HepG2 (cell line): ENCODE measurements around the gene RORC. TPM values are rescaled to one million over a fixed set of nuclear protein-coding genes. Genes with fewer than 3 reads are reported as not detected.
A peak's percentile ranks its signal among the peaks of the same experiment; 100 is the strongest.

Experiments used
- ATAC-seq: fragments of 200-7000 bp; cut with Tn5 transposase; 3 replicates; pipeline ENCODE4 v1.9.1; 2020; ENCODE audit warnings: mild to moderate bottlenecking, moderate library complexity
- BruUV-seq: library from RNA; stranded (reverse); fragments of 400-500 nt; replicated peaks from 2 replicates; lab custom pipeline; 2021; lab: Mats Ljungman, UMichigan
- CTCF ChIA-PET: fragments of 300-600 bp; formaldehyde crosslinking; extraction: SDS; loops from one replicate; lab custom pipeline; 2021; ENCODE audit warnings: low total read pairs, inconsistent platforms, low intra/inter-chr PET ratio; lab: Yijun Ruan, JAX
- POLR2A ChIA-PET: fragments of 350-600 bp; sonication (Branson Sonifier 250); formaldehyde crosslinking; loops from one replicate; lab custom pipeline; 2020; ENCODE audit warnings: antibody characterized with exemption, inconsistent platforms; lab: Yijun Ruan, JAX
- DNase-seq: peaks from one replicate; pipeline ENCODE4 v3.0.0-alpha.2; 2015; ENCODE audit warnings: low spot score
- FAIRE-seq: peaks from 3 replicates; lab custom pipeline; 2011; peaks lifted over from hg19 to GRCh38; lab: Jason Lieb, UNC
- H2AFZ ChIP-seq: one replicate; pipeline ENCODE4 v1.6.1; 2011; ENCODE audit warnings: low read length, inconsistent platforms
- H3K27ac ChIP-seq: fragments of 300-600 bp; 3 replicates; pipeline ENCODE4 v1.8.0; 2011; ENCODE audit warnings: mixed run types, mild to moderate bottlenecking, mixed read lengths, low read length, inconsistent platforms; ENCODE audit not compliant: insufficient read depth; ENCODE audit errors: extremely low read length
- H3K27me3 ChIP-seq, 2 experiments: fragments of 200-600 bp in 1 of 2; 2 replicates in 1 of 2; 3 replicates in 1 of 2; pipeline versions ENCODE4 v1.6.0 to v1.8.0; 2011; ENCODE audit warnings: low read length in 2 of 2, mild to moderate bottlenecking in 2 of 2, moderate library complexity in 2 of 2, inconsistent platforms in 1 of 2; ENCODE audit not compliant: insufficient read depth in 2 of 2, control insufficient read depth in 1 of 2
- H3K36me3 ChIP-seq, 2 experiments: fragments of 200-600 bp in 1 of 2; replicated peaks in 1 of 2; 2 replicates in 1 of 2; 3 replicates in 1 of 2; pipeline versions ENCODE4 v1.5.1 to v1.8.0; 2011; ENCODE audit warnings: low read length in 2 of 2, inconsistent platforms in 1 of 2; ENCODE audit not compliant: insufficient read depth in 2 of 2, control insufficient read depth in 1 of 2
- H3K4me1 ChIP-seq: 2 replicates; pipeline ENCODE4 v1.5.1; 2012; ENCODE audit warnings: low read length, inconsistent platforms; ENCODE audit not compliant: insufficient read depth
- H3K4me2 ChIP-seq: 2 replicates; pipeline ENCODE4 v1.6.0; 2011; ENCODE audit warnings: low read depth, low read length, inconsistent platforms
- H3K4me3 ChIP-seq, 3 experiments: fragments of 200-600 bp in 1 of 3; sonication (generic), shearing (Covaris generic) in 1 of 3; replicated peaks in 1 of 3; 2 replicates each; pipeline ENCODE4 v1.5.1; 2011 to 2016; ENCODE audit warnings: low read length in 3 of 3, inconsistent platforms in 2 of 3, low read depth in 2 of 3, mild to moderate bottlenecking in 2 of 3, control low read depth in 1 of 3, mixed read lengths in 1 of 3; ENCODE audit not compliant: insufficient read depth in 1 of 3
- H3K79me2 ChIP-seq: one replicate; pipeline ENCODE4 v1.6.1; 2011; ENCODE audit warnings: low read length, inconsistent platforms; ENCODE audit not compliant: insufficient read depth
- H3K9ac ChIP-seq: 2 replicates; pipeline ENCODE4 v1.6.0; 2011; ENCODE audit warnings: mild to moderate bottlenecking, low read depth, low read length, inconsistent platforms; ENCODE audit not compliant: insufficient read depth
- H3K9me3 ChIP-seq: 2 replicates; pipeline ENCODE4 v1.5.1; 2012; ENCODE audit warnings: mild to moderate bottlenecking, low read length
- H4K20me1 ChIP-seq: 2 replicates; pipeline ENCODE4 v1.6.0; 2011; ENCODE audit warnings: inconsistent platforms, mild to moderate bottlenecking, low read length, moderate library complexity; ENCODE audit not compliant: insufficient read depth
- ARID4A ChIP-seq: sonication (generic); formaldehyde crosslinking; IDR thresholded peaks from 2 replicates; pipeline ENCODE4 v1.5.0; 2020; ENCODE audit warnings: mild to moderate bottlenecking, missing genetic modification reagents, borderline replicate concordance
- CCDC6 ChIP-seq: sonication (generic); formaldehyde crosslinking; IDR thresholded peaks from 2 replicates; pipeline ENCODE4 v1.8.1; 2022; ENCODE audit warnings: mild to moderate bottlenecking, missing genetic modification reagents, moderate library complexity
- DR1 ChIP-seq: sonication (generic); formaldehyde crosslinking; IDR thresholded peaks from 2 replicates; pipeline ENCODE4 v1.8.0; 2021; ENCODE audit warnings: mild to moderate bottlenecking, missing genetic modification reagents, inconsistent platforms
- FOXK2 ChIP-seq: fragments of 450-650 bp; IDR thresholded peaks from 2 replicates; pipeline ENCODE4 v1.6.1; 2016
- HMG20B ChIP-seq: conservative IDR thresholded peaks from 2 replicates; pipeline ENCODE4 v1.6.1; 2016; ENCODE audit warnings: missing genetic modification reagents, missing compliant biosample characterization
- NCOA2 ChIP-seq: sonication (generic); formaldehyde crosslinking; IDR thresholded peaks from 2 replicates; pipeline ENCODE4 v1.8.0; 2022; ENCODE audit warnings: inconsistent platforms
- NR2F1 ChIP-seq, 2 experiments: fragments of 450-650 bp in 1 of 2; formaldehyde crosslinking in 1 of 2; IDR thresholded peaks; 2 replicates each; pipeline versions ENCODE4 v1.5.0 to v1.6.1; 2016 to 2020; ENCODE audit warnings: mild to moderate bottlenecking in 1 of 2, missing compliant biosample characterization in 1 of 2, missing genetic modification reagents in 1 of 2, moderate library complexity in 1 of 2
- NR2F2 ChIP-seq: IDR thresholded peaks from 2 replicates; pipeline ENCODE4 v1.6.1; 2012; ENCODE audit warnings: low read depth, inconsistent platforms, borderline replicate concordance
- NR3C1 ChIP-seq: sonication (generic); formaldehyde crosslinking; IDR thresholded peaks from 2 replicates; pipeline ENCODE4 v1.4.0; 2020; ENCODE audit warnings: missing genetic modification reagents
- SKI ChIP-seq: fragments of 450-650 bp; IDR thresholded peaks from one replicate; pipeline ENCODE4 v1.6.1; 2018; ENCODE audit warnings: mild to moderate bottlenecking; ENCODE audit not compliant: partially characterized antibody
- SP2 ChIP-seq: sonication (generic); formaldehyde crosslinking; IDR thresholded peaks from 2 replicates; pipeline ENCODE4 v1.5.1; 2020; ENCODE audit warnings: mild to moderate bottlenecking, missing genetic modification reagents
- SRSF1 ChIP-seq: fragments of 200-400 bp; formaldehyde crosslinking; optimal IDR thresholded peaks from 2 replicates; pipeline ENCODE3; 2017; ENCODE audit warnings: mild to moderate bottlenecking, low read depth, low read length, moderate library complexity
- ZNF251 ChIP-seq: sonication (generic); formaldehyde crosslinking; IDR thresholded peaks from 2 replicates; pipeline ENCODE4 v1.9.0; 2021; ENCODE audit warnings: mild to moderate bottlenecking, missing genetic modification reagents
- ZNF556 ChIP-seq: sonication (generic); formaldehyde crosslinking; IDR thresholded peaks from 2 replicates; pipeline ENCODE4 v1.4.0; 2020; ENCODE audit warnings: mild to moderate bottlenecking, missing genetic modification reagents, borderline replicate concordance
- ZNF577 ChIP-seq: sonication (generic); formaldehyde crosslinking; IDR thresholded peaks from 2 replicates; pipeline ENCODE4 v1.4.0; 2020; ENCODE audit warnings: mild to moderate bottlenecking, low read depth, missing genetic modification reagents, borderline replicate concordance
- ZNF615 ChIP-seq: sonication (generic); formaldehyde crosslinking; IDR thresholded peaks from 2 replicates; pipeline ENCODE4 v1.5.0; 2020; ENCODE audit warnings: mild to moderate bottlenecking, missing genetic modification reagents, borderline replicate concordance
- ZNF616 ChIP-seq: sonication (generic); formaldehyde crosslinking; IDR thresholded peaks from 2 replicates; pipeline ENCODE4 v1.5.0; 2020; ENCODE audit warnings: low read depth, mild to moderate bottlenecking, missing genetic modification reagents
- ZNF747 ChIP-seq: sonication (generic); formaldehyde crosslinking; IDR thresholded peaks from 2 replicates; pipeline ENCODE4 v1.8.1; 2023; ENCODE audit warnings: missing genetic modification reagents, mild to moderate bottlenecking, borderline replicate concordance
- ZNF781 ChIP-seq: sonication (generic); formaldehyde crosslinking; IDR thresholded peaks from 2 replicates; pipeline ENCODE4 v1.5.1; 2020; ENCODE audit warnings: borderline replicate concordance, mild to moderate bottlenecking, missing genetic modification reagents; ENCODE audit errors: not compliant biosample characterization
- ZSCAN30 ChIP-seq: sonication (generic); formaldehyde crosslinking; IDR thresholded peaks from 2 replicates; pipeline ENCODE4 v1.5.0; 2020; ENCODE audit warnings: mild to moderate bottlenecking, missing genetic modification reagents
- WGBS: methylation state at CpG from one replicate; pipeline ENCODE4 v1.1.6; 2017; ENCODE audit warnings: low lambda C conversion rate; 5-methylcytosine and 5-hydroxymethylcytosine counted together
- in situ Hi-C: cut with HindIII; loops from 2 replicates; pipeline ENCODE4 v1.10.0; 2017; ENCODE audit warnings: low pct_unique_long_range_greater_than_20kb; ENCODE audit not compliant: extremely low pct_ligation_motif_present
- intact Hi-C: fragments of 100-400 bp; cut with micrococcal nuclease; formaldehyde crosslinking; loops from one replicate; pipeline ENCODE4 v1.10.0; 2022; ENCODE audit not compliant: unreplicated experiment
- polyA plus RNA-seq, 8 experiments: library from polyadenylated mRNA; depleted of rRNA in 3 of 8; stranded (reverse) in 7 of 8; unstranded in 1 of 8; fragments of >200 nt; fragmentation: Illumina TruSeq in 4 of 8; extraction: Trizol in 4 of 8; gene quantifications; 2 replicates each; pipeline versions ENCODE4 v1.2.1 to v1.2.3, GENCODE V29; 2011 to 2016; ENCODE audit warnings: low read depth in 4 of 8, missing spikeins in 1 of 8, mixed read lengths in 1 of 8; ENCODE audit not compliant: insufficient read depth in 1 of 8
- total RNA-seq, 5 experiments: library from RNA; depleted of rRNA; stranded (reverse); fragments of >200 nt; fragmentation: Illumina TruSeq; extraction: Trizol; gene quantifications; 2 replicates each; pipeline ENCODE4 v1.2.3, GENCODE V29; 2016; ENCODE audit warnings: low read depth in 1 of 5

RORC gene
- total and polyA plus RNA-seq, 2 of the 13 experiments (the other 11 are each of a cell fraction or from before 2014, with no cell fraction given), result 2.5 to 6.5 TPM

GRCh38 chr1:151762941-151763921 lies 68.4 kb downstream of the RORC start, which contains the start of gene MRPL9:
Gene MRPL9, minus strand, starts transcription at chr1:151763496. Its CDS starts 17 bp downstream, at chr1:151763479.
- intact Hi-C loops, result loop anchor here (10.0 kb wide), 1 partner anchor 72 kb away; the partner anchor contains the start of genes C2CD4D and RORC
- TF ChIP-seq FOXK2 (no peak), ZNF556 (CRISPR knock-in tag) (peak; percentile 68; the same call in 1 of the 2 replicates), ZNF577 (CRISPR knock-in tag) (no peak), CCDC6 (CRISPR knock-in tag) (peak; percentile 53; the same call in 1 of the 2 replicates), DR1 (CRISPR knock-in tag) (peak; percentile 72), NR2F1 (CRISPR knock-in tag; IDR thresholded peaks at IDR 0.05) (no peak), ZNF615 (CRISPR knock-in tag) (no peak), ZNF781 (CRISPR knock-in tag) (peak; percentile 91), ZSCAN30 (CRISPR knock-in tag) (peak; percentile 31; the same call in 1 of the 2 replicates), HMG20B (CRISPR knock-in tag) (0 out of 2 replicates have a peak, but pooled peaks have one; percentile 48), ARID4A (CRISPR knock-in tag) (peak; percentile 87), NCOA2 (no peak), SRSF1 (peak; percentile 90), ZNF251 (CRISPR knock-in tag) (no peak), ZNF747 (CRISPR knock-in tag) (0 out of 2 replicates have a peak, but pooled peaks have one; percentile 59), SKI (peak; percentile 43), NR2F2 (no peak; the same call in 1 of the 2 replicates), SP2 (no peak; the same call in 1 of the 2 replicates), ZNF616 (CRISPR knock-in tag) (peak; percentile 83), NR3C1 (CRISPR knock-in tag) (no peak)

More at GRCh38 chr1:151762941-151763921, 68.4 kb downstream of the RORC start, which contains the start of gene MRPL9:
- H4K20me1 ChIP-seq, result no peaks in the 10 kb centered on the region
- H3K9me3 ChIP-seq, result no peaks in the 10 kb centered on the region
- DNase-seq (peak; percentile 60), ATAC-seq (peak; percentile 99), FAIRE-seq (no peak)
- no TSS peak for BruUV-seq
- H3K27ac ChIP-seq, result peak within 1 kb of the TSS; percentile 83
- H3K79me2 ChIP-seq, result peaks cover 5% of the 10 kb centered on the region
- H2AFZ ChIP-seq, result peak within 1 kb of the TSS; percentile 79
- POLR2A ChIA-PET, result interaction anchor here (0.6 to 1.7 kb wide), 12 partner anchors 13 to 1965 kb away, joined by 3 to 21 read pairs (median 4); partner anchors contain the start of genes C2CD4D, INTS3, RORC and TDRKH
- peak within 1 kb of the TSS; percentile 72 to 95 (median 92) for H3K4me3 ChIP-seq
- H3K36me3 ChIP-seq, result peaks cover 6 to 28% of the 10 kb centered on the region in 2 experiments
- CTCF ChIA-PET, result no interaction called here
- WGBS, result under 1% methylated on average over 36 of the region's 68 CpGs
- H3K27me3 ChIP-seq, result no peaks in the 10 kb centered on the region; a peak in 1 of 5 replicates
- H3K9ac ChIP-seq, result peak within 1 kb of the TSS; percentile 75
- H3K4me2 ChIP-seq, result peak within 1 kb of the TSS; percentile 84
- in situ Hi-C loops, result no loop called here
- H3K4me1 ChIP-seq, result peaks cover 24% of the 10 kb centered on the region
